Measurements from ENCODE around the gene EEF1AKMT1.

EEF1AKMT1 gene

GRCh38 chr13:20773194-20774080, at the start of gene EEF1AKMT1:
Gene EEF1AKMT1, minus strand, starts transcription at chr13:20773961. Its CDS starts 16,363 bp downstream, at chr13:20757598.
- DNase-seq: peak; percentile 86 to 96 (median 90)

DNA sequence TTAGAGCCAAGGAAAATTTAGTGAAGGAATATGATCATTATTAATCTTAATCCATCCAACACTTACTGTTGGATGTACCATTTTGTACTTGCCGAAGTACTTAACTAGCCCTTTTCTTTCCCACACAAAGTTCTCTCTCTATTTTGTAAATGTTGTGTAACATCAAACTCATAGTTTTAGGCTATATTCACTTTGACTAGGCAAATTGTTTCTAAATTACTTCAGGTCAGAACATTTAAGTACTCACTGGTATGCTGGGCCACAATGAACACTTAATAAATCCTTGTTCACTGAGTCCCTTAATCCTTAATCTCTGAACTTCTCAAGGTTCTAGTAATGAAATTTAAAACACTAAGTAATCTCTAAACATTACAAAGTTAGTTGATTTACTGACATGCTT, 49.3 kb upstream of the EEF1AKMT1 start:
- DNase-seq: no peak

- DNase-seq: no peak
Observed at GRCh38 chr13:20822406-20822805, 48.6 kb upstream of the EEF1AKMT1 start.

DNA sequence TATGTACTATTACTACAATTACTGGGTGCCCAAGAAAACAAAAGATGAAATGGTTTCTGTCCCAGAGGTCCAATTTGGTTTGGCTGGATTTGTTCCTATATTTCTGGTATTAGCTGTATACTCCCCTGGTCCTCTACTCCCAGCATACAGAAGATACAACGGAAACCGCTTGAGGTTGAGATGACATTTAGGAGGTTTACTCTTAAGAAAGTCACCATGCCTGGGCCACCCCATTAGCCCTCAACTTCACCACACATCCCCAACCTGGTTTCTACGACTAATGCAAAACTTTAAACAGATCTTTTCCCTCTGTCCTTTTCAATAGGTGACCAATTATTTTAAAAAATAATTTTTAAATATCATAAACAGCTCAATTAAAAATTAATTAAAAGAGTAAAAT, 46.0 kb upstream of the EEF1AKMT1 start:
- DNase-seq: no peak

DNA sequence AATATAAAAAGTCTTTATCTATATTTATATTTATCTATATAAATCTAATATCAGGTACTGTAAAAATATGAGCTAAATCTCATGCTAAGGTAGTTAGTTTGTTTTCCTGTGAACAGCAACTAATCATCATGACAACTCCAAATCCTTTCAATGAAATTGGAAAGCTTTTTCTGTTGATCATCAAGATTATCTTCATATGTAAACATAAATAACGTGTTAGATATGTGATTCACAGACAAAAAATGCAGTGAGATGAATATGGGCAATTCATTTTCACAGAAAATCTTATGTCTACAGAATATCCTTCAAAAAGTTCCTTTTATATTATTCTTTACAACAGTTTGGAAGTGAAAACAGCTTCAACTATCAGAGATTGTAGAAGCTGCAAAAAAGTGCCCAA, 41.7 kb upstream of the EEF1AKMT1 start:
- DNase-seq: no peak

GRCh38 chr13:20814224-20814910, 40.6 kb upstream of the EEF1AKMT1 start:
- no peak for DNase-seq

GRCh38 chr13:20812890-20813289, 39.1 kb upstream of the EEF1AKMT1 start:
- DNase-seq: no peak

DNA sequence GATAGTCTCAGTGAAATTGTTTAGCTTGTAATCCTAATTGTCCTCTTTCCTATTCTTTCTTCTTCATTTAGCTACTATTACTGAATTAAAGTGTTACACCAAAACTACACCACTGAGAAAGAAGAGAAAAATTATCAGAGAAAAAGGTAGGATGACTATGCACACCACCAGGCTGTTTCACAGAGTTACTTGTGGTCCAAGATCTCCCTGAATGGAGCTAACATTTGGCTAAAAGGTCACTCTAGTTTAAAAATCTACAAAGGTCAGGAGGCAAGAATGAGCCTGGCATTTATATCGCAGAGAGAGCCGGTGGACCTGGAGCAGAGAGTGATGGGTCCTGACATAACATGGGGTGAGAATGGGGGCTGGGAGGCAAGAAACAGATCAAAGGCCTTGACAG, 37.0 kb upstream of the EEF1AKMT1 start:
- DNase-seq: no peak

GRCh38 chr13:20808874-20809273, 35.1 kb upstream of the EEF1AKMT1 start:
- DNase-seq: no peak

- no peak for DNase-seq
Observed at GRCh38 chr13:20803180-20803965, 29.6 kb upstream of the EEF1AKMT1 start.

- no peak for DNase-seq
Observed at GRCh38 chr13:20801707-20802106, 27.9 kb upstream of the EEF1AKMT1 start.

GRCh38 chr13:20799726-20800416, 26.1 kb upstream of the EEF1AKMT1 start:
- DNase-seq: no peak

DNA sequence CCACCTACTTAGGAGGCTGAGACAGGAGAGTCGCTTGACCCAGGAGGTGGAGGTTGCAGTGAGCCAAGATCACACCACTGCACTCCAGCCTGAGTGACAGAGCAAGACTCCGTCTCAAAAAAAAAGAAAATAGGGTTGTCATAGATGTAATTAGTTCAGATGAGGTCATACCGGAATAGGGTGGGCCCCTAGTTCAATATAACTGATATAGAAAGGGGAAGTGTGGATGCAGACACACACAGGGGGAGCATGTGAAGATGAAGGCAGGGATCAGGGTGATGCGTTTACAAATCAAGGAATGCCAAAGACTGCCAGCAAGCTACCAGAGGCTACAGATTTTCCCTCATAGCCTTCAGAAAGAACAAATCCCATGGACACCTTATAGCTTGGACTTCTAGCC, 24.3 kb upstream of the EEF1AKMT1 start:
- DNase-seq: no peak

DNA sequence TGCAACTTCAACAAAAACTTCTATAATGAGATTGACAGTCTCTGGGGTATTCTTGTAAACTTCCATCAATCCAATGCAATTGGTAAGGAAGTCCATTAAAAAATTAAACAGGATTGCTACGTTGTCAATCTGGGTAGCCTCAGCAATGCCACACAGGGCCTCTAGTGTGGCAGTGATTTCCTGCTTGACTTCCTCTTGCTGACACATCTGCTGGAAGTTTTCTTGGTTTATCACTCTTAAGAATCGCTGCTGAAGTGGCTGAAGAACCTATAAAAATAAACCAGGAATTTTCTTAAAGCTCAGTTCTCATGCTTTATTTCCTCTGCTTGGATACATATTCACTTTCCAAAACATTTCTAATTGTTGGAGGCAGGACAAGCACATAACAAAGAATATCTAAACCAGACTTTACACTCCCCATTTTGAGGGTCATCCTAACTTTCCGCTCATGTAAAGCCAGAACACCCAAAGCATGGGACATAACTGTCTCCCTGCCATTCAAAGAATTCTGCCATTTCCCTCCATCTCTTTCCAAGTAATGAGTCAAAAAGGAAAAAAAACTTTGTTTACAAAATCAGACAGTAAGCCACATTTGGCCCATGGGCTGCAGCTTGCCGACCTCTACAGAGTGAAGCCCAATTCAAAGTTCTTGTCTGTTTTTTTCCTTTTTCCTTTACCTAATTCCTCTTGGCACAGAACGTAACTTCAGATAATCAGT, 23.2 kb upstream of the EEF1AKMT1 start:
- no peak for DNase-seq

DNA sequence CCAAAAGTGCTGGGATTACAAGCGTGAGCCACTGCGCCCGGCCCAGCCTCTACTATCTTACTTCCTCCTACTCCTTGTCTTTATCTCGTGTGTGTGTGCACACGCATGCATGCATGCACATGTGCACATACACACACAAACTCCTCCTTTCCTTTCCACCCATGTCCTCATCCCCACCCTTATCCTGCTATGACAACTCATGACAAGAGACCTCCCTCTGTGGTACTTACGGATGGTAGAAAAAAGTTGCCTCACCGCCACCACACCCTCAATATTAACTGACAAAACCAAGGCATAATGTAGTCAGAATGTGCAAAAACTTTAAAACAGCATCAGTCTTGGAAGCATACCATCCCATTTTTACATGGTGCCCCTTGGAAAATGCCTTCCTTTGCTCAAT, 15.9 kb upstream of the EEF1AKMT1 start:
- no peak for DNase-seq

DNA sequence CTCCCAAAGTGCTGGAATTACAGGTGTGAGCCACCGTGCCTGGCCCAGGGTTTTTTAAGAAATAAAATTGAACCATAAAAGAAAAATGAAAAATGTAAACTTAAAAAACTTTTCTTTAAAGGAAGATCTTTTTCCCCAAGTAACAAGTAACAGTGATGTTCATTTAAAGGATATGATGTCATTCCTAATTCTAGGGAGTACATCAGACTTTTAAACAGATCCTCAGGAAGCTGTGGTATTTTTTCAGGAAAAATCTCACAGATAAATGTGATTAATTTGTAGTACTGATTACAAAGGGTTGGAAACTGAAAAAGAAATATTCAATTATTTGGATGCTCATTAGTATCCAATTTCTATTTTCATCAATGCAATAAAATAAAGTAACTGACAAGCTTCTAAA, 14.6 kb upstream of the EEF1AKMT1 start:
- DNase-seq: no peak

GRCh38 chr13:20787180-20787579, 13.4 kb upstream of the EEF1AKMT1 start:
- DNase-seq: no peak

DNA sequence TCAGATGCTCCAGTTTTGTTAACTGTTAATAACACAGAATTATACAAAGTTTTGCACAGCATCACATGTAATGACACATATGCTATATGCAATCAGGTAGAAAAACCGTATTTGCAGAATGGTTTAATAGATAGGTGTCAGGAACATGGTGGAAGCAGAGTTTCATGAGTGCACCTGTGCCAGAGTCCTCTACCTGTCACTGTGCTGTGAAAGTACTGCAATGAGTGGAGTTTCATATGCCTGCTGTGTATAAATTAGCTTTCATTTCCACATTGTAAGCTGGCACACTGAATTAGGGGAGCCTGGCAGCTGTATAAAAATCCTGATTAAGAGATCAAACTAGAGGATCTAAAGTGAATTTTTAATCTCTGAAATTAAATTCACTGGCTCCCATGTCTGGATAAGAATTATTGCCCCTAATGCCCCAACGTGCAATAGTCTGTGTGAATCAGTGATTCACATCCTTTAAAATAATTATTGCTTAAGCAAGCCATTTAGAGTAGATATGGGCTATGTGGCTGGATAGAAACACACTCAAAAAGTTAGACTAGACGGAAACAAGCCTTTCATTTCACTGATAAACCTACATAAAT, 8.5 kb upstream of the EEF1AKMT1 start:
- DNase-seq: no peak

GRCh38 chr13:20780317-20780716, 6.6 kb upstream of the EEF1AKMT1 start:
- no peak for DNase-seq

DNA sequence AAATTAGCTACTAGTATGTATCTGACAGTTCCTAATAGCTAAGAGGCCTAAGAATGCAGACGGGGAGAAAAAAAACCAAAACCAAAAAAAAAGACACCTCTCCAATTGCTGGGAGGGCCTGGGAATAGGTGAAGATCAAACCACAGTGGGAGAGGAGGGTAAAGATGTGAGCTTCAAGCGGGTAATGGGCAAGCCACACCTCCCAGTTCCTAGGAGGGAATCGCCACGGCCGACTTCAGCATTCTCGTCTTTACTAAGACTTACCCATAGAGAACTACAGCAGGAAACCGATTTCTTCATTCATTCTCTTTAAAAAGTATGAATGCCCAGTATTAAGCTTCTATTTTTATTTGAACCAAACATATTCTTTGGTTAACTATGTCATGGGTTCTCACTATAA, 5.6 kb upstream of the EEF1AKMT1 start:
- no peak for DNase-seq

GRCh38 chr13:20778311-20778710, 4.5 kb upstream of the EEF1AKMT1 start:
- no peak for DNase-seq

GRCh38 chr13:20776751-20777150, 3.0 kb upstream of the EEF1AKMT1 start:
- no peak for DNase-seq
